Mucosa of descending colon (tissue), 3 donors: Measurements from ENCODE around the gene VSIG8. TPM values are rescaled to one million over a fixed set of nuclear protein-coding genes. Genes with fewer than 3 reads are reported as not detected.

Experiments
- ATAC-seq: fragments of 200-7000 bp; cut with Tn5 transposase; one replicate; pipeline ENCODE4 v1.9.1; 2020; ENCODE audit warnings: mild to moderate bottlenecking, moderate library complexity
- DNase-seq, 3 donors: peaks; one replicate each; pipeline ENCODE4 v3.0.0-alpha.2; 2020
- H3K36me3 ChIP-seq: fragments of 200-600 bp; one replicate; pipeline ENCODE4 v1.8.0; 2021; ENCODE audit warnings: low read depth, mild to moderate bottlenecking
- H3K4me1 ChIP-seq: fragments of 200-600 bp; one replicate; pipeline ENCODE4 v1.8.0; 2021; ENCODE audit warnings: low read depth, mild to moderate bottlenecking
- H3K4me3 ChIP-seq: fragments of 200-600 bp; one replicate; pipeline ENCODE4 v1.8.0; 2021; ENCODE audit warnings: mild to moderate bottlenecking
- H3K9me3 ChIP-seq: fragments of 200-600 bp; one replicate; pipeline ENCODE4 v1.8.0; 2021; ENCODE audit warnings: mild to moderate bottlenecking
- CTCF ChIP-seq: fragments of 200-600 bp; IDR thresholded peaks from one replicate; pipeline ENCODE4 v1.8.0; 2022; ENCODE audit warnings: antibody characterized with exemption, mild to moderate bottlenecking
- intact Hi-C, 2 donors: fragments of 100-400 bp; cut with DNase I in 1 of 2; cut with micrococcal nuclease in 1 of 2; formaldehyde crosslinking; loops; one replicate each; pipeline versions ENCODE4 v1.11.0 to v1.11.1; 2022; cut with DNase I, micrococcal nuclease
- total RNA-seq, 3 donors: library from RNA; stranded (reverse); fragmentation: NEBNext Ultra II Directional in 2 of 3; extraction: Animal tissue kit (Norgen Biotek cat#: 25700) in 2 of 3; gene quantifications; one replicate each; pipeline versions ENCODE4 v1.2.1 to v1.2.4, GENCODE V29; 2021 to 2023
- donor health status: DM: no; HTN: no; CAD: no; lungs with moderate emphysema.
- donor health status: DM: no; HTN: no; CAD: no.
- donor health status: DM: no; HTN: yes; CAD: no.

The VSIG8 gene
- total RNA-seq, 3 donors from 2014 or later = not detected

GRCh38 chr1:159841749-159842148 lies 20.7 kb downstream of the VSIG8 start:
- TF ChIP-seq CTCF = no peak
- ATAC-seq (no peak), DNase-seq (no peak)
- H3K9me3 ChIP-seq = no peaks in the 10 kb centered on the region
- H3K4me1 ChIP-seq = no peaks in the 10 kb centered on the region
- intact Hi-C loops = no loop called here
- no peaks in the 10 kb centered on the region for H3K36me3 ChIP-seq
- H3K4me3 ChIP-seq = no peak overlapping the region

GRCh38 chr1:159839116-159839849 lies 23.2 kb downstream of the VSIG8 start:
- intact Hi-C loops = no loop called here
- no peaks in the 10 kb centered on the region for H3K4me1 ChIP-seq
- ATAC-seq (no peak), DNase-seq (no peak)
- no peak for TF ChIP-seq CTCF
- no peaks in the 10 kb centered on the region for H3K36me3 ChIP-seq
- H3K9me3 ChIP-seq = no peaks in the 10 kb centered on the region
- H3K4me3 ChIP-seq = no peak overlapping the region

GRCh38 chr1:159838715-159839114 lies 23.7 kb downstream of the VSIG8 start:
- Histone ChIP-seq H3K4me1 (no peaks in the 10 kb centered on the region), H3K4me3 (no peak overlapping the region), H3K9me3 (no peaks in the 10 kb centered on the region), H3K36me3 (no peaks in the 10 kb centered on the region)
- TF ChIP-seq CTCF = no peak
- DNase-seq (no peak), ATAC-seq (no peak)
- intact Hi-C loops = no loop called here

- H3K9me3 ChIP-seq = no peaks in the 10 kb centered on the region
- ATAC-seq (no peak), DNase-seq (no peak)
- no peak for TF ChIP-seq CTCF
- intact Hi-C loops = no loop called here
- H3K4me1 ChIP-seq = no peaks in the 10 kb centered on the region
- no peaks in the 10 kb centered on the region for H3K36me3 ChIP-seq
- H3K4me3 ChIP-seq = no peak overlapping the region
Observed at GRCh38 chr1:159835862-159836525, 26.5 kb downstream of the VSIG8 start.

- Histone ChIP-seq H3K36me3 (no peaks in the 10 kb centered on the region), H3K9me3 (no peaks in the 10 kb centered on the region), H3K4me1 (no peaks in the 10 kb centered on the region), H3K4me3 (no peak overlapping the region)
- intact Hi-C loops = no loop called here
- DNase-seq (no peak), ATAC-seq (no peak)
- TF ChIP-seq CTCF = no peak
Observed at GRCh38 chr1:159835356-159835755, 27.1 kb downstream of the VSIG8 start.
